Ishikawa (cell line): ENCODE data around the gene CARHSP1.

Experiments
- CEBPB ChIP-seq: IDR thresholded peaks from 2 replicates; pipeline ENCODE4 v1.6.1; 2012
- CREB1 ChIP-seq: IDR thresholded peaks from 2 replicates; pipeline ENCODE4 v1.6.1; 2012; ENCODE audit warnings: low read depth
- EGR1 ChIP-seq: IDR thresholded peaks from 2 replicates; pipeline ENCODE4 v1.6.1; 2012
- EP300 ChIP-seq: IDR thresholded peaks from 2 replicates; pipeline ENCODE4 v1.6.1; 2012; ENCODE audit warnings: borderline replicate concordance
- FOXM1 ChIP-seq: IDR thresholded peaks from 2 replicates; pipeline ENCODE4 v1.6.1; 2012; ENCODE audit warnings: low read depth, borderline replicate concordance
- MAX ChIP-seq: IDR thresholded peaks from 2 replicates; pipeline ENCODE4 v1.6.1; 2012
- NFIC ChIP-seq: IDR thresholded peaks from 2 replicates; pipeline ENCODE4 v1.6.1; 2012
- RAD21 ChIP-seq: IDR thresholded peaks from 2 replicates; pipeline ENCODE4 v1.6.1; 2012; ENCODE audit warnings: low read depth
- REST ChIP-seq: IDR thresholded peaks from 2 replicates; pipeline ENCODE4 v1.6.1; 2012; ENCODE audit warnings: low read depth, mild to moderate bottlenecking
- TAF1 ChIP-seq: IDR thresholded peaks from 2 replicates; pipeline ENCODE4 v1.6.1; 2012; ENCODE audit warnings: low read depth, mild to moderate bottlenecking
- TCF12 ChIP-seq: IDR thresholded peaks from 2 replicates; pipeline ENCODE4 v1.6.1; 2012; ENCODE audit warnings: low read depth
- TEAD4 ChIP-seq: IDR thresholded peaks from 2 replicates; pipeline ENCODE4 v1.6.1; 2012
- USF1 ChIP-seq: IDR thresholded peaks from 2 replicates; pipeline ENCODE4 v1.6.1; 2012
- YY1 ChIP-seq: IDR thresholded peaks from 2 replicates; pipeline ENCODE4 v1.6.1; 2012; ENCODE audit warnings: low read depth
- ZBTB7A ChIP-seq: IDR thresholded peaks from 2 replicates; pipeline ENCODE4 v1.6.1; 2012; ENCODE audit warnings: low read depth

Gene CARHSP1

GRCh38 chr16:8888951-8889892, 20.4 kb upstream of the CARHSP1 start:
- TF ChIP-seq EGR1 (no peak), REST (no peak), ZBTB7A (no peak), USF1 (no peak), RAD21 (no peak), TAF1 (no peak), YY1 (no peak), EP300 (no peak), CREB1 (no peak), TCF12 (no peak), FOXM1 (no peak), CEBPB (no peak), MAX (no peak), NFIC (no peak), TEAD4 (no peak)

- TF ChIP-seq EGR1 (no peak), FOXM1 (no peak), CEBPB (no peak), NFIC (no peak), MAX (no peak), RAD21 (no peak), TCF12 (no peak), YY1 (no peak)
Measured at GRCh38 chr16:8887952-8888560, 19.2 kb upstream of the CARHSP1 start.

GRCh38 chr16:8887431-8887765, 18.6 kb upstream of the CARHSP1 start:
- no peak for TF ChIP-seq EP300
- no peak for TF ChIP-seq TAF1
- no peak for TF ChIP-seq FOXM1
- TF ChIP-seq YY1, result no peak
- TF ChIP-seq RAD21, result no peak
- TF ChIP-seq TEAD4, result no peak
- TF ChIP-seq ZBTB7A, result no peak
- no peak for TF ChIP-seq REST
- no peak for TF ChIP-seq USF1
- TF ChIP-seq MAX, result no peak
- TF ChIP-seq TCF12, result no peak
- no peak for TF ChIP-seq CREB1
- no peak for TF ChIP-seq EGR1
- TF ChIP-seq CEBPB, result no peak

GRCh38 chr16:8886593-8887430, 18.0 kb upstream of the CARHSP1 start:
- TF ChIP-seq USF1 (no peak), RAD21 (no peak), CEBPB (no peak), TAF1 (no peak), YY1 (no peak), REST (no peak), EP300 (no peak), NFIC (no peak)
